Fibroblast of the conjunctiva (primary cell): ENCODE results near the gene MAP2K7.
"Not testable (repeated sequence)": the region's sequence is repeated elsewhere in the genome, so short reads cannot be mapped to it uniquely, and the experiment has no call there.

ENCODE experiments used
- DNase-seq: peaks from one replicate; pipeline ENCODE4 v3.0.0-alpha.2; 2010; ENCODE audit warnings: low read depth

MAP2K7 gene

DNA sequence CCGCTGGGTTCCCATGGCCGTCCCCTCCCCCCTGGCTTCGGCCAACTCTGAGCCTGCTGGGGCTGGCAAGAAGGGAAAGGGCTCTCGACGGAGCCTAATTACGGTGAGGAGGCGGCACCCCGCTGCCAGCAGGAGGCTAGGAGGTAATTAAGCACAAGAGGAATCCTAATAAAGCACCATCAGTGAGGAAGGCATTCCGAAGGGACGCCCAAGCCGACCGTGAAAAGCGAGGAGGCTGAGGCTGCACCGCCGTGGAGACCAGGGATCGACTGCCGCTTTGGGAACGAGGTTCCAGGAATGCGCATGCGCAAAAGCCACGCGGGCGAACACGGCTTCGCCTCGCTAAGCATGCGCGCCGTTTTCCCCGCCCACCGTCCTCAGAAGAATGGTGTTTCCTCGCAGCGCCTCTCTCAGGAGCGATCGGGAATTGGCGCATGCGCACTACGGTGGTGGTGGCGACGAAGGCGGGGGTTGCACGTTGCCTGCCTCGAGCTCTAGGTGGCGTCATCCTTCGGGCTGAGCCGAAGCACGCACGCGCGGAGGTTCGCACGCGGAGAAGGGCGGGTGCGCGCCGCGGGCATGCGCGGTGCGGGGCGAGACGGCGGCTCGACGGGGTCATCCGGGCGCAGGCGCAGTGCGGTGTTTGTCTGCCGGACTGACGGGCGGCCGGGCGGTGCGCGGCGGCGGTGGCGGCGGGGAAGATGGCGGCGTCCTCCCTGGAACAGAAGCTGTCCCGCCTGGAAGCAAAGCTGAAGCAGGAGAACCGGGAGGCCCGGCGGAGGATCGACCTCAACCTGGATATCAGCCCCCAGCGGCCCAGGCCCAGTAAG lies at the start of gene MAP2K7:
Gene MAP2K7 (plus strand): TSS at position 634 of the 830 bp plus-strand sequence. CDS start 68 bp downstream, at position 702.
- DNase-seq = peak; percentile 99

DNA sequence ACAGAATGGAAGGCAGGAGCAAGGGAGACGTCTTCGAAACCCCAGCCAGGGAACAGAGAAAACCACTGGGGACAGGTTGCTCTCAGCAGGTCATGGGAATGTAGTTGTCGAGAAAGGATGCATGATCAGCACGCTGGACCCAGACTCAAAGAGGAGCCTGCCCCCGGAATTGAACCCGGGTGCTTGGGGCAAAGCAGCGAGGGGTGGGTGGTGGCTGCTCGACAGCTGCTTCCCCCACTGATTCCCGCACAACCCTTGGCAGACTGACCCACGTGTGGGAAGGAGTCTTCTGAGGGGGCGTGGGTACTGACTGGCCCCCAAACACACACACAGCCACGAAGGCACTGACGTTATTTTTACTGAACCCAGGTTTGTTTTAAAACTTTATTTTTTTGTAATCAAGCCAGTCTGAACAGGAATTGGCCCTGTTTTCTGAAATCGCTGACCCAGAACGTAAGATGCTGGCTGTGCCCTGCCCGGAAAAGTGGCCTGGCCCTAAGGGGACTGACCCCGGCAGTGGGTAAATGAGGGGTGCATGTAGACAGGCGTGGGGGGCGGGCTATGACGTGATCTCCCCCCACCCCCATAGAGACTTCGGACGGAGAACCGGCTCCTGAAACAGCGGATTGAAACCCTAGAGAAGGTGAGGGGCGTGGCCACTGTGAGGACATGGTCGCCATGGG lies 48.1 kb upstream of the MAP2K7 start:
- no peak for DNase-seq

DNA sequence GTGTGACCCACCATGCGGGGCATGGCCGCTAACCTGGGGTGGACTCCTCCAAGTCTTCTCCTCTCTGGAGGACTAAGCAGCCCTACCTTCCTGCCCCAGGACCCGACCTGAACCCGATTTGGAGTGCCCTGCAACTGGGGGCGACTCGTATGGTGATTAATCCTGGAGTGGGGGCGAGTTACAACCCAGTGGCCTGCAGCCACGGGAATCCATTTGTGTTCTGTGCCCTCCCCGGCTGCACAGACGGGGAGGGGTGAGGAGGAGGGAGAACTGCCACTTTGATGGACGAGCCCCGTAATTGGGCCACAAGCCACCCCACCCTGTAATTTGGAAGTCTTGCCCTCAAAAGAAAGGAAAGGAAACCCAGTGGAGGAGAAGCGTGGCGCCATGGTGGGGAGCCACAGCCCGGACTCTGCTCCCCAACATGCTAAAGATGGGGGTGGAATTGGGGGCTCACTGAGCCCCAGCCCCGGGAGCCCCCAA lies 47.5 kb upstream of the MAP2K7 start:
- DNase-seq = no peak

DNA sequence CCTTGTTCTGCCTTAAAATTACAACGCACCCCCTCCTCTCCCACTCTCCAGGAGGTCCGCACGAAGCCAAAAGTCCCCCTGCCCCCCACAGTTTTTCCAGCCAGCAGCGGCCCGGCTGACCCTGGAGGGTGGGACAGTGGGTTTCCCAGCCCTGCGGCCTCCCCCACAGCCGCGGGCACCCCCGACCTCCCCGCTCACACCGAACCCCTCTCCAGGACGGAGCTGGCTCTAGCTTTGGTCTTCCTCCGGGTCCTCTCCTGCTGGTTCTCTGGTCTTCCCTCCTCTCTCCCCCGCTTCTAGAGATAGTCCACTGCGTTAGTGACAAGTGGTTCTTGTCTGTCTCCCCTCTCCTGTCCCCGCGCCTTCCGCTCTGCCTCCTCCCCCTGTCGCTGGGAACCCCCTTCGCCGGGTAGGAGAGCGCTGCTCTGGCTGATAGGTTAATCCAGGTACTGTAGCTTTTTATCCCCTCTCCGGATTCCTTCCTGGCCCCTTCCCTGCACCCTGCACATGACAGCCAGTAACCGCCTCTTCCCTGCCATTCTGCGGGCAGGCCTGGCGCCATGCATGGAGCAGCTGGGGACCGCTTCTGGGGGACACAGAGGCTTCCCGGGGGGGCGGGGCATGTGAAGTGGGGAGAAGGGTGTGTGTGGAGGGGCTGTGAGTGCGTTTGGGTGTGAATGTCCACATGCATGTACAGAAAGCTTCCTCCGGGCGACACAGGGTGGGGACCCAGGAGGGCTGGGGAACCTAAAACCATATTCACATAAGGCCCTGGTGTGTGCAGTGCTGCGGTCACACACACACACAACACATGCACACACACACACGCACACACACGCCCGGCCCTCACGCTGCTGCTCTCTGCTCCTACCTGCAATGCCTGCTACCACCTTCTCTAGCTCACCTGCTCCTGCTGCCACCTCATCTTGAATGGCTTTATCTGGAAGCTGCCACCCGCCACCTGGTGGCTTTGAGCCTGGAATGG lies 46.7 kb upstream of the MAP2K7 start:
- no peak for DNase-seq

DNA sequence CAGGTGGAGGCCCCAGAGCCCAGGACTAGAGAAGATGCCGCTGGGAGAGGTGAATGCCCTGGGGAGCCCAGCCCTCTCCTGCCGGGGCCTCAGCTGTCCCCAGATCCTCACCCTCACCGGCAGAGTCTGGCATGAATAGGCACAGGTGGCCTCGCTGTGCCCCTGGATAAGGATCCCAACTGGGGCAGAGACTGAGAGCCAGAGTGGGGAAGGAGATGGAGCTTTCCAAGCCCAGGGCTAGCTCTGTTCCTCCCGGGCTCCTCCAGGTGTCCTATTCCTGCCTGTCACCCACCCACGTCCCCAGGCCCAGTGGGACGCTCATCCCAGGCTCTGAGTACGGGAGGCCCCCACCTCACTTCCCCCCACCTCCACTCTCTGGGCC lies 46.0 kb upstream of the MAP2K7 start:
- no peak for DNase-seq

DNA sequence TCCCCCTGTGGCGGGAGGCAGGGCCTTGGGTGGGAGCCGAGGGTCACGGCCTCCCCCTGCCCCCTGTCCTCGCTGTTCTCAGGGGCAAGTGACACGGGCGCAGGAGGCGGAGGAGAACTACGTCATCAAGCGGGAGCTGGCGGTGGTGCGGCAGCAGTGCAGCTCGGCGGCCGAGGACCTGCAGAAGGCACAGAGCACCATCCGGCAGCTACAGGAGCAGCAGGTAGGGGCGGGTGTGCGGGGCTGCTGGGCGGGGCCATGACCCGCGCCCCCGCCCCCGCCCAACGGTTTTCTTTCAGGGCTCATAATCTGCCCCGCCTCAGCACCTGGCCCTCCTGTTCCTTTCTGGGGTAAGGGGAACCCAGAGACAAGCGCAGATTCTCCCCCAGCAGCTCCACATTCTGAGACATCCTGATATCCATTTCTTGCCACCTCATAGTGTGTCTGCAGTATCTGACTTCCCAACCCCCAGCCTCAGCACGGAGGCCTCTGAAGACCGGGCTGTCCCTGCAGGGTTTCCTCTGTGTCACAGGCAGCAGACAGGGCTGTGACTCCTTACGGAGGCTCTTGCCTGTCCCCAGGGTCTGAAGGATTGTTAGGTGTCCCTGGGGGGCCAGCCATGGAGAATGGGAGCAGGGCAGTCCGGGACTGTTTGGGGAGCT lies 45.4 kb upstream of the MAP2K7 start:
- no peak for DNase-seq

DNA sequence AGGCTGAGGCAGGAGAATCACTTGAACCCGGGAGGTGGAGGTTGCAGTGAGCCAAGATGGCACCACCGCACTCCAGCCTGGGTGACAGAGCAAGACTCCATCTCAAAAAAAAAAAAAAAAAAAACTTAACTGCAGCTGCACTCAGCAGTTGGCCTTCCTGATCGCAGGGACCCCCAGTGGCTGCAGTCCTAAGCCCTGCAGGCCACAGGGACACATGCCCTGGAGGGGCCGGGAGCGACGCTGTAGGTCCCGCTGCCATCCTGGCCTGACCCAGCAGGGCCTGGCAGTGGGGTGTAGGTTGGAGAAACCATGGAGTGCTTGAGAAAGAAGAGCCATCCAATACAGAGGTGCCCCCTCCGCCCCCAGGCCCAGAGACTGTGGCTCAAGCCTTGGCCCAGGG lies 44.6 kb upstream of the MAP2K7 start:
- not testable (repeated sequence) for DNase-seq

DNA sequence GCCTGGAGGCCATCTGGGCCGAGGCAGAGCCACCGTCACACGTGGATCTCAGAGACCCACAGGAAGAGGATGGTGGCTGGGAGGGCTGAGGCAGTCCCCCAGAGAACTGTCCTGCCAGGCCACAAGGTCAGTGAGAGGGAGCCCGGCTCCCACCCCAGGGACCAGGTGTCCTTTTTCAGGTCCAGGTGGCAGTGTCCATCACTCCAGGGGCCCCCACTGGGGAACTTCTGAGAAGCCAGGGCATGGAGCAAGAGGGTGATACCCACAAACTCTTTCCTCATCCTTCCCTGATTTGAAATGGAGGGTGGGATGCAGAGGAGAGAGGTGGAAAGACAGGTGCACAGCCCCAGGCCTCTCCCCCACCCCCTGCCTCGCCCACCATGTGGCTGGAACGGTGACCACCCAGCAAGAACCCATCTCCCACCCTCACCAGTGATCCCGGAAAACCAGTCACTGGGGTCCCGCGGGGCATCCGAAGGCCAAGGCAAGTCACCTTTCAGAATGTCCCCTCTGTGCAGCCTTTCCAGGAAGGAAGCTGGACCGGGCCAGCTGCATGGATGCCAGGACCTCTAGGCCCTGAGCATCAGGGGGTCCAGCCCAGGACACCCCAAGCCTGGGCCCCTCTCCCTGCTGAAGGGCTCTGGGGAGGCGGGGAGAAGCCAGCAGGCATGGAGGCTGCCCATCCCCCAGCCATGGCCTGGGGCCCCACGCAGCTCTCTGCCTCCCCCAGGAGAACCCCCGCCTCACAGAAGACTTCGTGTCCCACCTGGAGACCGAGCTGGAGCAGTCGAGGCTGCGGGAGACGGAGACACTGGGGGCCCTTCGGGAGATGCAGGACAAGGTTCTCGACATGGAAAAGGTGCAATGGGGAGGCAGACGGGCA lies 43.6 kb upstream of the MAP2K7 start:
- DNase-seq = no peak

DNA sequence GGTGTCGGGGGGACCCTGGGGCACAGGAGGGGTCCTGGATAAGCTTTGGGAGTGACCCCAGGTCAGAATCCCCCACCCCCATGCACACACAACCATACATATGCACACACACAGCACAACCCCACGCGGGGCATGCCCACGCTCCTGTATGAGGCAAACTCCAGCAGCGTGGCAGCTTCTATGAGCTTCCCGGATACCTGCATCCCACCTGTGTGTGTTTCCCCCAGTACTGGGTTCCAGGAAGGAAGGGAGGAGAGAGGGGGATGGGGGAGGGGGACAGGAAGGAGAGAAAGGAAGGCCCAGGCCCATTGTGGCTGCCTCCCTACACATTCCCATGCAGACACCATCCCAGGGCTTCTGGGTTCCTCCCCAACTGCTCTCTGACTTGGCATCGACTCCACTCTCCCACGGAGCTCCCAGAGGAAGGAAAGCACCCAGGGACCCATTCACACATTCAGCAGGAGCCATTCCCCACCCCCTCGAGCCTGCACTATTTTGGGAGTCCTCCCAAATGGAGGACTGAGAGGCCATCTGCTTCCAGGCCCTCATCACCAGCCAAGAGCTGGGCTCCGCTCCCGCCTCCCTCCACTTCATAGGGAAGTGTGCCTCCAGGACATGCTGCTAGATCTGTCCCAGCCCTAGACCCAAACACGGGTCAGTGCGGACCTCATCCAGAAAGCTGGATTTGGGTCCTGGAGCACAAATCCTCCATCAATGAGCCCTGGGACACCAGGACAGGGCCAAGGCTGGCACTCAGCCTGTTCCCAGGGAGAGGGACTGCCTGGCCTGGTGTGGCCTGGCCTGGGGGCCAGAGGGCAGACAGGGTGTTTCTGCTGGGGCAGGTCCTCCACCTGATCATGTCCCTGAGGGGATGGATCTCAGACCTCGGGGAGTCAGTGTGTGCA lies 42.7 kb upstream of the MAP2K7 start:
- DNase-seq = no peak

DNA sequence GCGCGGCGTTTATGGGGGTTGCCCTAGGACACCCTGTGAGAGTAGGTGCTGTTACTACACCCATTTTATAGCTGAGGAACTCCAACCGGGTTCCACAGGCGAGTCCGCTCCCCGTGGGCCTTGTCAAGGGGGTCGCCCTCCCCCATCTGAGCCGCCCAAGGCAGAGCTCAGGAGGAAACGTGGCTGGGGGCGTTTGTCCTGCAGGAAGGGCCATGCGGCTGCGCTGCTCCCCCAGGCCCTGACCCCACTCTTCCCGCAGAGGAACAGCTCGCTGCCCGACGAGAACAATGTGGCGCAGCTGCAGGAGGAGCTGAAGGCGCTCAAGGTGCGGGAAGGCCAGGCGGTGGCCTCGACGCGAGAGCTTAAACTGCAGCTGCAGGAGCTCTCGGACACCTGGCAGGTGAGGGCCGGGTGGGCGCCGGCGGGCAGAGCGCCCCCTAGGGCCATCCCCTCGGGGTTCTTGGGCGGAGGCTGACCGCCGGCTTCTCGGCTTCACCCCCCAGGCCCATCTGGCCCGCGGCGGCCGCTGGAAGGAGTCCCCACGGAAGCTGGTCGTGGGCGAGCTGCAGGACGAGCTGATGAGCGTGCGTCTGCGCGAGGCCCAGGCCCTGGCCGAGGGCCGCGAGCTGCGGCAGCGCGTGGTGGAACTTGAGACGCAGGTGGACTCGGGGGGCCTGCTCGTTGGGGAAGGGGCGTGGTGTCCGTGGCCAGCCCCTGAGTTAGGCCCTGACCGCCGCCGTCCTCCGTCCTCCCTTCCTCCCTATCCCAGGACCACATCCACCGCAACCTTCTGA lies 41.9 kb upstream of the MAP2K7 start:
- DNase-seq = no peak

DNA sequence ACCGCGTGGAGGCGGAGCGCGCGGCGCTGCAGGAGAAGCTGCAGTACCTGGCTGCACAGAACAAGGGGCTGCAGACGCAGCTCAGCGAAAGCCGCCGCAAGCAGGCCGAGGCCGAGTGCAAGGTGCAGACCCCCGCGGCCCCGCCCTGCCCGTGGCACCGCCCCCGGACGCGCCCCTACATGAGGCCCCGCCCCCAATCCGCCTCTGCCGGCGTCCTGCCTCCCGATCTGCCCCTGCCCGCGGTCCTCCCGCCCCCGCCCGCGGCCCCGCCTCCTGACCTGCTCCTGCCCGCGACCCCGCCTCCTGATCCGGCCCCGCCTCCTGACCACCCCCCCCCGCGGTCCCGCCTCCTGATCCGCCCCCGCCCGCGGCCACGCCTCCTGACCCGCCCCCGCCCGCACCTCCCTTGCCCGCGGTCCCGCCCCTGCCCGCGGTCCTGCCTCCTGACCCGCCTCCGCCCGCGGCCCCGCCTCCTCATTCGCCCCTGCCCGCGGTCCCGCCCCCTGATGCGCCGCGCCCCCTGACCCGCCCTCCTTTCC lies 41.2 kb upstream of the MAP2K7 start:
- no peak for DNase-seq

DNA sequence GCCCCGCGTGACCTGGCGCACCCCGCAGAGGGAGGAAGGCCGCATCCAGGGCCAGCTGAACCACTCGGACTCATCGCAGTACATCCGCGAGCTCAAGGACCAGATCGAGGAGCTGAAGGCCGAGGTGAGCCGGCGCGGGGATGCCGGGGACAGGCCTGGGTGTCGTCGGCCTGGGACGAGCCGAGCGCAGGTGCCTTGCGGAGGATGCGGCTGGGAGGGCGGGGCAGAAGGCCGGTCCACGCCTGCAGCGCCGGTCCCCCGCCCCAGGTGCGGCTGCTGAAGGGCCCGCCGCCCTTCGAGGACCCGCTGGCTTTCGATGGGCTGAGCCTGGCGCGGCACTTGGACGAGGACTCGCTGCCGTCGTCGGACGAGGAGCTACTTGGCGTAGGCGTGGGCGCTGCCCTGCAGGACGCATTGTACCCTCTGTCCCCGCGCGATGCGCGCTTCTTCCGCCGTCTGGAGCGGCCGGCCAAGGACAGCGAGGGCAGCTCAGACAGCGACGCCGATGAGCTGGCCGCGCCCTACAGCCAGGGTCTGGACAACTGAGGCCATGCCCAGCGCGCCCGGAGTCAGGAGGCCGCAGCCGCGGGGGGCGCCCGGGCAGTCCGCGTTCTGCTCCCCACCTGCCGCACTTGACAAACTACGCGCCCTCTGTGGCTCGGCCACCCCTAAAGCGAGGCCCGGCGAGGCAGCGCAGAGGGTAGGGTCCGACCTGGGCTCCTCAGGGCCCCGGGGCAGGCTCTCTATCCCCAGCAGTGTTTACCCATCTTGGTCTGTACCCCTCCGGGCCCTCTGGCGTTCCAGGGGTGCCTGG lies 40.3 kb upstream of the MAP2K7 start:
- DNase-seq = no peak

DNA sequence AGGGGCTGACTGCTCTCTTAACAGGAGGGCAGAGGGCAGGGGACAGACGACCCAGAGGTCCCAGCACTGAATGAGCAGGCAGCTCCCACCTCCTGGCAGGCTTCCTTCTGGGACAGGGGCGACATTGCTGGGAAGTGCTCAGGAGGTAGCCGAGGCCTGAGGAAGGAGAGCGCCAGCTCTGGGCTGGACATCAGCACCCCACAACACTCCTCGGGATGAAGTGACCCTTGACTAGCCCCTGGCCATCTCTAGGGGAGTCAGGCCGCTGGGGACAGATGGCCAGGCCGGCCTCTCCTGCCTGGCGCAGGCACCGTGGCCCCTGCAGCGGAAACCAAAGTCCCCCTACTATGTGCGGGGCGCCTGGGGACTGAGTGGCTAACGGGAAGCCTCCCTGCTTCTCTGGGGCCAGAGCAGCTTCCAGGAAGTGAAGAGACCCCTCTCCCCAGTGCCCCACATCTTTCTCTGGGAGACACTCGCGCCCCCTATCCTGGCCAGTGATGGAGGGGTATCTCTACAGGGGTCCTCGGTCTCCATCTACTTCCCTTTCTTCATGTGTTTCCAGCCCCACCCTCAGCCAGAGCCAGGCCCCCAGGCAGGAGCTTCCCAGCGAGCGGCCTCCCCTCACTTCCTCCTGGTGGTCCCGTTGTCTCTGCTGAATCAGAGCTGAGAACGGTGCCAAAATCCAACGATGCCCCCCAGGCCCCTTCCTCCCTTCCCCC lies 39.5 kb upstream of the MAP2K7 start:
- DNase-seq = no peak

DNA sequence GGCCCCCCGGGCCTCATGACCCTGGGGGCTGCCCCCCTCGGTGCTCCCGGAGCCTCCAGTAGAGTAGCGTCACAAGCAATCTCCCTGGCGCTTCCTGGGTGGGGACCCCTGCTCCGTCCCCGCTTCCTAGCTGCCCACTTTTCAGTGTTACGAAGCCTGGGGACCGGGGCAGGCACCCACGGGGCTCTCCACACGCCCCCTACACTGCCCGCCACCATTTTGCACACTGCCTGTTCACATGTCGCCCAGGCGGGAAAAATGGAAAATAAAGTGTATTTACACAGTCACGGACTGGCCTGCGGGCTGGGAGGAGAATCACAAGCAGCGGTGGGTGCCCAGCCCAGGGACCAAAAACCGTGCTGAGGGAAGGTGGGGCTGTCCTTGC lies 39.0 kb upstream of the MAP2K7 start:
- no peak for DNase-seq

DNA sequence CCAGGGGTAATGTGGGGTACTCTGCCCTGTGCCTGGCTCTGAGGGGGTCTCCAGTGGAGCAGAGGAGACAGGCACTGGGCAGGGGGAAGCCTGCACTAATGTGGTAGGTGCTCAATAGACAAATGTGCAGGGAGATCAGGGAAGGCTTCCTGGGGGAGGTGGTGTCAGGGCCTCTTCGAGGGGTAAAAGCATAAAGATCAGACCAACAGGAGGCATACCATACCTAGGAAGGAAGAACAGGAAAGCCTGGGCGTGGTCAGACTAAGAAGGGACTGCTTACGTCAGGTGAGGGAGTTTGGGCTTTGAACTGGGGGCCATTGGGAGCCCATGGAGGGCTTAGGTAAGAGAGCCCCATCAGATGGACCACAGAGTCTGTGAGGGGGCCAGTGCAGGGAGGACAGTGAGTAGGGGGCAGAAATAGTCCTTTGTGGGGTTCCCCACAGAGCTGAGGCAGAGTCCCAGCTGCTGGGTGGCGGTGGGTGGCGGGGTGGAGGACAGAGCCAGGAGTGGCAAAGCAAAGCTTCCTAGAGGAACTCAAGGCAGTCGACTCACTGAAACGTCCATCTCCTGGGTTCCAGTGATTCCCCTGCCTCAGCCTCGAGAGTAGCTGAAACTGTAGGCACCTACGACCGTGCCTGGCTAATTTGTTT lies 38.3 kb upstream of the MAP2K7 start:
- no peak for DNase-seq

DNA sequence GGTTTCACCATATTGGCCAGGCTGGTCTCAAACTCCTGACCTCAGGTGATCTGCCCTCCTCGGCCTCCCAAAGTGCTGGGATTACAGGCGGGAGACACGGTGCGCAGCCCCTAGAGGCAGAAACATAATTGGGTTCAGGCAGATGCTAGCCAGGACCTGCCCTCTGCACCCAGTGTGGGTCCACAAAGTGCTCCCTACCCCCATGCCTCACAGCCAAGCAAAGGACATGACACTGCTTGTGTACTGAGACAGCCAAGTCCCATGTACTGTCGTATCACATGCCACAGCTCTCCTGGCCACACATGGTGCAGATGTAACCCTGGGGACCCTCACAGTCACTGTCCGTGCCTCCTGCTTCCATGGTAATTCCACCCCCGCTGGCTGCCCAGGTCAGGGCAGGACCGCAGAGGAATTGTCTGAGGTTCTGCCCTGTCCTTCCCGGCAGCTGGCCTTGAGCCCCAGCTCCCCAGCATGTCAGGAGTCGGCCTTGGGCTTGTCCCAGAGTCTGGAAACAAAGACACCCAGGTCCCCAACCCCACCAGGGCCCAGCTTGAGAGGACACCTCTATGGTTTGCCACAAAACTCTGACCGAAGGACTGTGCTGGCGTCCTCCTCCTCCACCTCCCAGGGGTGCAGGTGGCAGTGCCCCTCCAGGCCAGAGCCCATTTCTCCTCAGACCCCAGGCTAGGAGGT lies 37.1 kb upstream of the MAP2K7 start:
- no peak for DNase-seq
